NT2/D1 (cell line): Measurements from ENCODE around the gene TAF13.

ENCODE experiments used
- SUZ12 ChIP-seq: IDR thresholded peaks from 2 replicates; pipeline ENCODE4 v1.6.1; 2011; ENCODE audit not compliant: insufficient read length, insufficient read depth; ENCODE audit errors: extremely low read depth
- YY1 ChIP-seq: IDR thresholded peaks from 2 replicates; pipeline ENCODE4 v1.6.1; 2011; ENCODE audit not compliant: insufficient read length, insufficient read depth

GRCh38 chr1:109079240-109079622 lies 3.4 kb upstream of the TAF13 start:
- TF ChIP-seq SUZ12 (no peak), YY1 (no peak)
